Right ventricle myocardium inferior (tissue), 1 donor: ENCODE data around the gene DDX24. TPM values are rescaled to one million over a fixed set of nuclear protein-coding genes. Genes with fewer than 3 reads are reported as not detected.

Experiments used
- ATAC-seq: fragments of 200-7000 bp; cut with Tn5 transposase; one replicate; pipeline ENCODE4 v1.9.1; 2020; ENCODE audit warnings: mild to moderate bottlenecking, moderate library complexity
- DNase-seq: peaks from one replicate; pipeline ENCODE4 v3.0.0; 2021; ENCODE audit errors: missing footprints
- intact Hi-C: fragments of 100-400 bp; cut with DNase I; formaldehyde crosslinking; loops from one replicate; pipeline ENCODE4 v1.11.0; 2022
- long read RNA-seq: library from polyadenylated mRNA; unstranded; transcript quantifications from one replicate; pipeline ENCODE4 v2.0.0, GENCODE V29; 2021
- total RNA-seq: library from RNA; stranded (reverse); fragmentation: NEBNext Ultra II Directional; extraction: Animal tissue kit (Norgen Biotek cat#: 25700); gene quantifications from one replicate; pipeline ENCODE4 v1.2.1, GENCODE V29; 2021
- donor health status: DM: no; HTN: yes; CAD: no; lungs with severe emphysema.

The DDX24 gene, protein sequence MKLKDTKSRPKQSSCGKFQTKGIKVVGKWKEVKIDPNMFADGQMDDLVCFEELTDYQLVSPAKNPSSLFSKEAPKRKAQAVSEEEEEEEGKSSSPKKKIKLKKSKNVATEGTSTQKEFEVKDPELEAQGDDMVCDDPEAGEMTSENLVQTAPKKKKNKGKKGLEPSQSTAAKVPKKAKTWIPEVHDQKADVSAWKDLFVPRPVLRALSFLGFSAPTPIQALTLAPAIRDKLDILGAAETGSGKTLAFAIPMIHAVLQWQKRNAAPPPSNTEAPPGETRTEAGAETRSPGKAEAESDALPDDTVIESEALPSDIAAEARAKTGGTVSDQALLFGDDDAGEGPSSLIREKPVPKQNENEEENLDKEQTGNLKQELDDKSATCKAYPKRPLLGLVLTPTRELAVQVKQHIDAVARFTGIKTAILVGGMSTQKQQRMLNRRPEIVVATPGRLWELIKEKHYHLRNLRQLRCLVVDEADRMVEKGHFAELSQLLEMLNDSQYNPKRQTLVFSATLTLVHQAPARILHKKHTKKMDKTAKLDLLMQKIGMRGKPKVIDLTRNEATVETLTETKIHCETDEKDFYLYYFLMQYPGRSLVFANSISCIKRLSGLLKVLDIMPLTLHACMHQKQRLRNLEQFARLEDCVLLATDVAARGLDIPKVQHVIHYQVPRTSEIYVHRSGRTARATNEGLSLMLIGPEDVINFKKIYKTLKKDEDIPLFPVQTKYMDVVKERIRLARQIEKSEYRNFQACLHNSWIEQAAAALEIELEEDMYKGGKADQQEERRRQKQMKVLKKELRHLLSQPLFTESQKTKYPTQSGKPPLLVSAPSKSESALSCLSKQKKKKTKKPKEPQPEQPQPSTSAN
- 187 TPM for total RNA-seq
- long read RNA-seq, full-length matches to known transcripts: 46 of 51 reads
- long read RNA-seq, partial matches to known transcripts: 4 of 51 reads
- long read RNA-seq, other reads (novel, unspliced or antisense): 1 of 51 reads

DNA sequence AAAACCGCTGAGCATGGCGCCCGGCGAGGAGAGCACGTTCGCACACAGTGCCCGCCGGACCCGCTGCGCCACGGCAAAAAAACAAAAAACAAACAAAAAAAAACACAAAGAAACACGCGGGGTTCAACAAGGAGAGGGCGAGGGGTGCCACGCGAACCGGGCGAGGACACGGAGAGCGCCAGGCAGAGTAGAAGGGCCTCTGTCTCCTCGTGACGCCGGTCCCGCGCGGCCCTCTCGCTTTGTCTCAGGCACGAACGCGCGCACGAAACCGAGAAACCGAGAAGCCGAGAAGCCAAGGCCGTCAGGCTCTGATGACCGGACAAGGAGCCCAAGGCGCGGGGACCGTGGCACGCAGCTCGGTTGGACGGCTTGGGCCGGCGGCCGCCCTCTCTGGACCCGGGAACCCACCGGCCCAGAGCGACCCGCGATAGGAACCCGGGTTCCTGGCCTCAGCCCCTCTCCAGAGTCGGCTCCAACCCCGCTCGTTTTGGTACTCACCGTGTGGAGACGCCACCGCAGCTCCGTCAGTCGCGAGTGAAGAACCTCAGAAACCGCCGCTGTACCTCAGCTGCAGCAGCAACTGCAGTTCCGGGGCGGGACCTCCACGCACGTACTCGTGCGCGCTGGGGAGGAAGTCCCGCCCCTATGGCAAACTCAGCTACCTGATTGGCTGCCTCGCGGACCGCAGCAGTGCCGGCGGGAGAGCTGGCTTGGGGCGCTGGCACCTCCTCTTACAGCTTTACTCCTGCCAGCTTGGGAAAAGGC, at the start of gene DDX24, which contains the start of gene IFI27L1:
TSS of gene DDX24 (minus strand) at position 582 of the 765 bp plus-strand sequence. CDS start 1,460 bp downstream, outside the sequence.
TSS of gene IFI27L1 (plus strand) at position 690 of the 765 bp plus-strand sequence. CDS start 15,628 bp downstream, outside the sequence.
- DNase-seq (peak; percentile 98), ATAC-seq (peak; percentile 99)
- intact Hi-C loops: loop anchor here (2.0 to 5.0 kb wide), 2 partner anchors 39 to 48 kb away; partner anchors contain the start of gene IFI27L2

DNA sequence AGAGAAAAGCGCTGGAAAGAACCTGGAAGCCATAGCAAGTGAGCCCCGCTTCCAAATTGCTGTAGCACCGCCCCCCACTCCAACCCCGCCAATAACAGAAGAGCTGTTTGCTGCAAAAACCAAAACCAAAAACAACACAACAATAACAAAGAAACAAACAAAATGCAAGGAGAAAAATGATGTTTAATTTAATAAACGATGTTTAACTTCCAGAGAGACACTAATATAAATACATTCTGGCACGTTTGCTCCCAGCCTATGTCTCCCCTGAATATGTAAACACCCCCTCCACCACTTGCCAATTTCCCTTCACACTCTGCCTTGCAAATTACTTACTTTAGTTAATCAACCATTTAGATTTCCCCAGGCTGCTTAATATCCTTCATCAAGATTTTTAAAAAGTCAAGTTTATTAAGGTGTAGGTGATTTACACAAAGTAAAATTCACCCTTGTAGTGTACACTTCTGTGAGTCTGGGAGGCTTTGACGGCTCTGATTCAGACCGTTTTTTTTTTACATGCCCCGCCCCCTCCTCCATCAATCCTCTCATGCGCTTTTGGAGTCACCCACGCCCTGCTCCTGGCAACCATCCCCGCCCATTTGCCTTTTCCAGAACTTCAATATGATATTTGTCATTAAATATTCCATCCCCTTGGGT, 48.9 kb upstream of the DDX24 start:
- DNase-seq (peak; percentile 70), ATAC-seq (peak; percentile 60)
- intact Hi-C loops: loop anchor here (2.0 to 5.0 kb wide), 2 partner anchors 49 to 52 kb away; partner anchors contain the start of genes DDX24 and IFI27L1

DNA sequence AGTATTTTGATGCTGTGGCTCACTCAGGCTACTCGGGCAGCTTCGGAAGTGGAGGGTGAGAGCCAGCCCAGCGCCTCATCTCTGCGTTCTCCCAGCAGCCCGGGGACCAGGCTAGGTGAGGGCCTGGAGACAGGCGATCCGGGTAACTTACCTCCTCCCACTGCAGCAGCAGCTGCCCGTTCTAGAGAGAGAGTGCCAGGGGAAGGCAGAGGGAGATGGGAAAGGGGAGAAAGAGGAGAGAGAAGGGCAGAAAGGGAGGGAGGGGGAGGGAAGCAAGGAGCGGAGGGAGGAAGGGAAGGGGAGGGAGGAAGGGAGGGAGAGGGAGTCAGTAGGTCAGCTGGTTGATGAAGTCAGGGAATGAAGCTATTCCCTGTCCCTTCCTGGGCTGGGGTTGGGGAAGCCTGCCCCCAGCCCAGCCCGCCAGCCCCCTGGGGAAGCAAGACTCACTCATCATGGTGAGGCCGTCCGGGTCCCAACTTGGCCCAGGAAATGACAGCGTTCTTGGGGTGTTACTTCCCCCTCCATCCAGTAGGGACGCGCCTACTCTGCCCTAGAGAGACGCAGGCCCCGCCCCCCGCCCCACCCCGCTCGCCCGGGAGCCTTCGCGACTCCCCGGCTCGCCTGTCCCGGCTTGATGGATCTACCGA, 48.2 kb upstream of the DDX24 start, which contains the start of gene IFI27L2:
TSS of gene IFI27L2 (minus strand) at position 494 of the 647 bp plus-strand sequence. CDS start at position 454, 40 bp downstream.
- DNase-seq: peak; percentile 88
- intact Hi-C loops: loop anchor here (2.0 kb wide), 1 partner anchor 48 kb away; the partner anchor contains the start of genes DDX24 and IFI27L1
- ATAC-seq: peak; percentile 94

DNA sequence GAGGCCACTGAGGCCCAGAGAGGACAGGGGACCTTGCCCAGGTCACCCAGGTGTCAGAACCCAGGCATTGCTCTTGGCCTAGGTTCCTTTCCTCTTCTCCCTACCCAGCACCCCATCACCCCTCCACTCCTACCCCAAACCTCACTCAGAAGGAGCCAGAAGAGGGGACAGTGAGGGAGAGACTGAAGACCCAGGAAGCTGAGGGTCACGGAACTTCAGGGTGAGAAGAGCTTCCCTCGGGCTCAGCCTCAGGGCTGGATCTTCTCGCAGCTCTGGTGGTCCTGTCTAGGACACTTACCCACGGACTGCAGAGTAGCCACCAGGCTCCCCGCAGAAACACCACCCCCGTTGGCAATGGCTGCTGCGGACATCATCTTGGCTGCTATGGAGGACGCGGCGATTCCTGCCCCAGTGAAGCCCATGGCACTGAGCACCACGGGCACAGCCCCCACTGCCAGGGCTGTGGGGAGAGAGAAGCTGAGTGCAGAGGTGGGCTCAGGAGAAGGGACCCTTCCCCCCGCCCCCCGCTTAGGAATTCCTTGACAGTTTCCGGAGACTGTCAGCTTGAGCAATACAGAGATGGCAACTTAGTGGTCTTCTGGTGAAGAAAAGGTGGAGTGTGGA, 47.3 kb upstream of the DDX24 start:
- DNase-seq: no peak
- intact Hi-C loops: loop anchor here (2.0 kb wide), 1 partner anchor 48 kb away; the partner anchor contains the start of genes DDX24 and IFI27L1

DNA sequence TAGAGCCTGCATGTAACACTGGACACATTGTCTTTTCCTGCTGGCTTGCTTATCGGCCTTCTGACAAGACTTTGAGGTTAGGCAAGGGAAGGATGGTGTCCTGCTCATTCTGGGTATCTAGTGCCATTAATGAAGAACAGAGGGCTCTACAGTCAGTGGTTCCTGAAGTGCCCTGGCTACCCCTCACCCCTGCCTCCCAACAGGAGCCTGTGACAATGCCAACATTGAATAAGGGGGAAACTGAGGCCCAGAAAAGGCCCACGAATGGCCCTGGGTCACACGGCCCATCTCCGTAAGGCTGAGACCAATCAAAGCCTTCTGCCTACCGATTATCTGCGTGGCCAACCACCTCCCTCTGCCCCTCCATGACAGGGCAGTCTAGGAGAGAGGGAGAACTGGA, 46.3 kb upstream of the DDX24 start:
- DNase-seq: no peak
- intact Hi-C loops: no loop called here
- no peak for ATAC-seq

More for the DNA sequence above, 47.3 kb upstream of the DDX24 start:
- ATAC-seq: no peak

DNA sequence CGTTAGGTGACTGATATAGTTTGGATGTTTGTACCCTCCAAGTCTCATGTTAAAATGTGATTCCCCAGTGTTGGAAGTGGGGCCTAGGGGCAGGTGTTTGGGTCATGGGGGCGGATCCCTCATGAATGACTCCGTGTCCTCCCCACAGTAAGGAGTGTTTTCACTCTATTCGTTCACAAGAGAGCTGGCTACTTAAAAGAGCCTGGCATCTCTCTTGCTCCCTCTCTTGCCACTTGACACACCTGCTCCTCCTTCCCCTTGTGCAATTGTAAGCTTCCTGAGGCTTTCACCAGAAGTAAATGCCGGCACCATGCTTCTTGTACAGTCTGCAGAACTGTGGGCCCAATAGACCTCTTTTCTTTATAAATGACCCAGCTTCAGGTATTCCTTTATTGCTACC, 45.8 kb upstream of the DDX24 start:
- ATAC-seq (no peak), DNase-seq (no peak)
- intact Hi-C loops: no loop called here

DNA sequence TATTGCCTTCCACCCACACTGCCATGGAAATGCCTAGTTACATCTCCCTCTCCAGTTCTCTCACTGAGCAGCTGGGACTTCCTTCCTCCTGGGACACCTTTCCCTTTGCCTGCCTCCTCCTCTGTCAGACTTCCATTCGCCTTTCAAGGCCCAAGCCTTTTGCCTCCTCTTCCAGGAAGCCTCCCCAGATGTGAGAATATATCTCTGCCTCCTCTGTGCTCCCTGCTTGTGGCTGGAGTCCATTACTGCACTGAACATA, 45.3 kb upstream of the DDX24 start:
- no peak for ATAC-seq
- DNase-seq: no peak
- intact Hi-C loops: no loop called here

DNA sequence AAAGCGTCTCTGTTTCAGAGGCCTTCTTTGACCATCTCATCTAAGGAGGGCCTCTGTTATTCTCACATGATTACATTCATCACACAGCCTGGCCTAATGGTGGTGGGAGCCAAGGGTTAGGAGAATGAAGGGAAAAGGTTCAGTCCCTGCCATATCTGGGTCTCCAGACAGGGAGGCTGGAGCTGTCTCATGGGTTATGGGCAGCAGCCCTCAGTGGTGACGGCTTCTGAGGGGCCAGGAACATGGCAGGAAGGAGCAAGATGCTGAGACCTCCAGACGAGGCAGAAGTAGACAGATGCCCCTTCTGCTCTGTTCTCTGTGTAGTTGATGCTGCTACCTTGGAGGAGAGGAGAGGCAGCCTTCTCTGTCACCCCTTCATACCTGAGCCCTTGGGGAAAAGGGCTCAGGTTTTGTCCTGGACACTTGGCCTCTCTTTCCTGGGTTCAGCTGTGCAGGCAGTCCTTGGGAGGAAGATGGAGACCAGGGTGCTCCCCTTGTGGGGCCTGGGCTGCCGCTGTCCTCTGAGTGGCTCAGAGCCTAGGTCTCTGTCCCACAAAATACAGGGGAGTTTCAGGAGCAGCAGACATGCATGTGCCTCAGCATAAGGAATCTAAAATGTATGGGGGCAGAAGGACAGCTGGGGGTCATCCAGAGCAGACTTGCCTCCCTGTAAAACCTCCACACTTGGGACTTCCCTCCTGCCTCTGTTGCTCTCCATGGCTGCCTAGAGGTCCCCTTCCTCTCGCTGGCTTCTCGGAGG, 44.8 kb upstream of the DDX24 start:
- DNase-seq: no peak
- no peak for ATAC-seq
- intact Hi-C loops: no loop called here

DNA sequence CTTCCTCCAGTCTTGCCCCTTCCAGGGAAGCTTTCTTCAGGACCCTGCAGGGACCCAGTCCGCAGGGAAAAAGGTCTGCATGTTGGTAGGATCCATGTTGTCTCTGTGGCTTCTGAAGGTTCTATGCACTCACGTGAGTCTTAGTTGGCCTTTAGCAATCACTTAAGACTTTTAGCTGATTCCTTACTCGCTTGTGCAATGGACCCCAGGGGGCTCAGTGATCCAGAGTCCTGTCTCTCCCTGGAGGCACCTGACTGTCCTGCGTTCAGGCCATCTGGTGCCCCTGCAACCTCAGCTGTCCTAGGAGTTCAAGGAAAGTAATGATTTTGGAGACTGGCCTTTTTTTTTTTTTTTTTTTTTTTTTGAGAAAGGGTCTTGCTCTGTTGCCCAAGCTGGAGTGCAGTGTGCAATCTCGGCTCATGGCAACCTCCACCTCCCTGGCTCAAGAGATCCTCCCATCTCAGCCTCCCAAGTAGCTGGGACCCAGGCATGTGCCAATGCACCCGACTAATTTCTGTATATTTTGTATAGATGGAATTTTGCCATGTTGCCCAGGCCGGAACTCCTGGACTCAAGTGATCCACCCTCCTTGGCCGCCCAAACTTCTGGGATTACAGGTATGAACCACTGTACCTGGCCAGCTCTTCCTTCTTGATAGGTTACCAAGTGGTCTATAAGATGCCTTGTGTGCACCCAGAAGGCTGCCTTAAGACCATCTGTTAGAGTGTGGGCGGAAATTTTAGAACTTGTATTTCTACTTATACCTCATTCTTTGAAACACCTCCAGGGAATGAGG, 43.8 kb upstream of the DDX24 start:
- no peak for ATAC-seq
- intact Hi-C loops: no loop called here
- DNase-seq: no peak

DNA sequence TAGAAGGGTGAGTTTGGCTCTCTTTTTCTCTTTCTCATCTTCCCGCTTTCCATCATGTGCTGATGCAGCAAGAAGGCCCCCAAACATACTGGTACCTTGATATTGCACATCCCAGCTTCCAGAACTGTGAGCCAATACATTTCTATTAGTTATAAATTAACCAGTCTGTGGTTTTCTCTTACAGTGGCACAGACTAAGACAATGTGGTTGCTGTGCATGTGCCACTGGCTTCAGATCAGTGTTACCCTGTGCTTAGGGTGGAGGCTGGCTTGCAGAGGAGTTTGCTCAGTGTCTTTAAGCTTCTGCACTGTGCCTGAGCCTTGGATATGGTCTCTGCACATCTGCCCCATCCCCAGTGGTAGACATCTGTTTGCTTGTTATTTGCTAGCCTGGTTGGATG, 42.9 kb upstream of the DDX24 start:
- no peak for DNase-seq
- intact Hi-C loops: no loop called here
- ATAC-seq: no peak

DNA sequence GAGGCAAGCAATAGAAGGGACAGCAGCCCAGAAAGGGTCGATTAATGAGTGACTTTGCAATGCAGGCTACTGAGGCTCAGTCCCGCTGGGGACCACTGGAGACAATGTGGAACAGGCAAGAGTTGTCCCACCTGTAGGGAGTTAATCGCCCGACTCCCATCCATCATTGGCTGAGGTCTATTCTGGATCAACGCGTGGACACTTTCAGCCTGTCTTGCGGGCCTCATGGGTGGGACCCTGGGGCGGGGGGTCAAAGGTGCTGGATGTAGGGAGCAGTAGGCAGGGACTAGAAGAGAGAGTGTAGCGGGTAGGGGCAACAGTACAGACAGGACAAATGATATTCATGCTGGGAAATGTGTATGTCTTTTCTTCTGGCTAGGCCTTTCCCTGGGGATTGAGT, 42.3 kb upstream of the DDX24 start:
- intact Hi-C loops: no loop called here
- DNase-seq: no peak
- ATAC-seq: no peak

DNA sequence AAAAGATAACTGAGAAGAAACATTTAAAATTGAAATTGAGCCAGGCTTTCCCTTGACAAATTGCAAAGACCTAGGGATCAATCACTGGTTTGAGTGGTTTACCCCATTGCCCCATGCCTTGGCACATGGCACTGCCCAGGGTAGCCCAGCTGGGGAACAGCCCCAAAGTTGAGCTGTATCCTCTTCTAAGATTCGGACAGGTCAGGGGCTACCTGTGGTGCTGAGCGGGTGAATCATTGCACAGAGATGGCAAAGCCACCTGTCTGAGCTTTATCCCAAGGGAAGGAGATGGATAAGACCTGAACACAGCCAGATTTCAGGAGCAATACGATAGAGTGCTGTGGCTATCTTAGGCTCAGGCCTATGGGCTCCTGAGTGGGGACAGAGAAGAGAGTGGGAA, 41.4 kb upstream of the DDX24 start:
- DNase-seq (no peak), ATAC-seq (no peak)
- intact Hi-C loops: no loop called here

DNA sequence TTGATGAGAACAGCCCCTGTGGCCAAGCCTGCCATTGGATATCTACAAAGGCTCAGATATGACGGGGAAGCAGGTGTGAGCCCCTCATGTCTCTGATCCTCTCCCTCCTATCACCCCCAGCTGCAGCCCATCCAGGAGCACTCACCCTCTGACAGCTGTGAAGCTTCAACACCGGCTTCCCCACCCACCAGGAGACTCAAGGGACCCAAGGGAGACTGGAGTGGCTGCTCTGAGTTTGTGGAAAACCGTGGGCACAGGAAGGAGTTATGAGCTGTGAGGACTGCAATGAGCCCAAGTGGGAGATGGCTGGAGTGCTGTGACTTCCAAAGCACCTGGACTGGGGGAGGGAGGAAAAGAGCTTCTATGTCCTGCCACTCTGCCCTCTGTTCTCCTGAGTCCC, 40.5 kb upstream of the DDX24 start:
- DNase-seq (no peak), ATAC-seq (no peak)
- intact Hi-C loops: no loop called here

DNA sequence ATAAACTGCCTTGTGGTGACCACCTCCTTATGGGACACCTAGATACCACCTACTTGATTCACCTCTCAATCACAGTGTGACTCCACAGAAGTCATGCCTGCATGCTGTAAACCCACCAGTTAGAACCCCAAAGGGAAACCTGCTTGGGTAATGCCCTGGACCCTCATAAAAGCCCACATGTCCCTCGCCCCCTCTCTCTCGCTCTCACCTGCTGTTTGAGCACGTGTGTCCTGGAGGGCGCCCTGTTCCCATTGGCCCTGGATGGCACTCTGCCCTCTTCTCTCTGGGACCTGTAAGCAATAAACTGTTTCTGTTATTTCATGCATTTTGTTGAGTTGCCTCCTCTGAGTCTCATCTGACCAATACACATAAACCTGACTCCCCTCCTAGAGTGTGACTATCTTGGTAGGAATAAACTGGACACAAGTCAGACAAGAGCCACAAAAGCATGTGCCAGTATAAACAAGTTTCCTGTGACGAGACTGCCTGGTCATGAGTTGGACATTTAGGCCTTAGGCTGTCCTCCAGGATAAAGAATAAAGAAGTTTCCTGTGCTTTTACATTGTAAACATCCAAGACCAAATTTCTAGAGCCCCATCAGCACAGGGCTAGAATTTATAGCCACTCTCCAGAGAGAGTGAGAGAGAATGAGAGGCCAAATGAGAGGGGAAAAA, 39.8 kb upstream of the DDX24 start:
- ATAC-seq: no peak
- DNase-seq: no peak
- intact Hi-C loops: no loop called here

DNA sequence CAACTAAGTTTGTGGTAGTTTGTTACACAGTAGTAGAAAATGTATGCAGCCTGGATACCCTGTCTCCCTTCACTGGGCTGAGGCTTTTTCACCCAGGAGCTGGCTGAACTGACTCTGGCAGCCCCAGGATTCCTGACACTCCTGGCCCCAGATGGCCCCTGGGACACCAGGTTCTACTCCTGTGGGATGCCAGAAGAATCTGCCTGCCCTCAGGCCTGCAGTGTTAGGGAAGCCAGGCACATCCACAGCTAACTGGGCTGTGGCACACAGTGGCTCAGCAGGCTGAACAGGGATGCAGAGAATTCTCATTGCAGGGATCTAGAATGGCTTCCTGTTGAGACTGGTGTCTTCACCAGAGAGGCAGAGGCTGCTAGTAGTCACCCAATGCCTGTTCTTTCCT, 38.1 kb upstream of the DDX24 start:
- no peak for DNase-seq
- no peak for ATAC-seq
- intact Hi-C loops: no loop called here
